Measurements from ENCODE around the gene POLR3K. TPM values are rescaled to one million over a fixed set of nuclear protein-coding genes. Genes with fewer than 3 reads are reported as not detected.

Gene POLR3K
- total and polyA plus RNA-seq, 9 donors: 2.7 to 9.8 (median 8.0) TPM

DNA sequence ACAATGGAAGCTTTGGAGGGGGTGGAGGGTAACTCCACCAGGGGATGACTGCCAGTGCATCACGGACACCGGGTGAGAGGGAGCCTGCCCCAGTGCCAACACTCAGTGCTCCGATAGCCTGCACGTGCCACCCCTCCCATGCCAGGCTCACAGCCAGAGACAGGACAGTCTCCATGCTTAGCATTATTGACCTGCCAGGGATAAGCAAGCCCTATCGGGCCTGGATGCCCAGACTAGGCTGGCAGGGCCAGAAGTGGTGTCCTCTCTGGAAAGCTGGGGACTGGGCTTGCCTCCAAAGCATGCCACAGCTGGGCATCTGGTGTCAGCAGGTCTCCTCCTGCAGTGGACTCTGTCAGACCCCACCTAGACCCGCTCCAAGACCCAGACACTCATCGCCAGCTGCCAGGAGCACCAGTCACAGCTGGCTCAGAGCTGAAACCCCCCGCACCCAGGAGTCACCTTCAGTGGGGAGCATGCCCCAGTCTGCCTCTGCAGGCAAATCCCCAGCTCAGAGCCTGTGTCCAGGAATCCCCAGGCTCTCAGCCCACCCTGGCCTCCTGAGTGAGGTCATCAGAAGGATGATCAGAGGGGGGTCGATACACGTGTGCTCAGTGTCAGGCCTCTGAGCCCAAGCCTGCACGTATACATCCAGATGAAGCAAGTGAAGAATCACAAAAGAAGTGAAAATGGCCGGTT lies 20.8 kb upstream of the POLR3K start:
- Histone ChIP-seq H3K9me3 (replicated peaks; ENCODE audit: control insufficient read depth, low read depth, low read length) (no peaks in the 10 kb centered on the region), H3K36me3 (ENCODE audit: control insufficient read depth, insufficient read depth, low read length) (peaks cover 6% of the 10 kb centered on the region), H3K4me1 (ENCODE audit: control insufficient read depth, insufficient read depth, low read length) (peaks cover 84% of the 10 kb centered on the region), H3K27me3 (ENCODE audit: control insufficient read depth, insufficient read depth, low read length) (no peaks in the 10 kb centered on the region), H3K4me3 (ENCODE audit: low read length) (no peak overlapping the region), H3K27ac (ENCODE audit: low read length) (peak overlapping the region; percentile 92)
- peak; percentile 50 for DNase-seq
- WGBS (ENCODE audit: insufficient coverage): 34% methylated on average over 5 of the region's 12 CpGs

DNA sequence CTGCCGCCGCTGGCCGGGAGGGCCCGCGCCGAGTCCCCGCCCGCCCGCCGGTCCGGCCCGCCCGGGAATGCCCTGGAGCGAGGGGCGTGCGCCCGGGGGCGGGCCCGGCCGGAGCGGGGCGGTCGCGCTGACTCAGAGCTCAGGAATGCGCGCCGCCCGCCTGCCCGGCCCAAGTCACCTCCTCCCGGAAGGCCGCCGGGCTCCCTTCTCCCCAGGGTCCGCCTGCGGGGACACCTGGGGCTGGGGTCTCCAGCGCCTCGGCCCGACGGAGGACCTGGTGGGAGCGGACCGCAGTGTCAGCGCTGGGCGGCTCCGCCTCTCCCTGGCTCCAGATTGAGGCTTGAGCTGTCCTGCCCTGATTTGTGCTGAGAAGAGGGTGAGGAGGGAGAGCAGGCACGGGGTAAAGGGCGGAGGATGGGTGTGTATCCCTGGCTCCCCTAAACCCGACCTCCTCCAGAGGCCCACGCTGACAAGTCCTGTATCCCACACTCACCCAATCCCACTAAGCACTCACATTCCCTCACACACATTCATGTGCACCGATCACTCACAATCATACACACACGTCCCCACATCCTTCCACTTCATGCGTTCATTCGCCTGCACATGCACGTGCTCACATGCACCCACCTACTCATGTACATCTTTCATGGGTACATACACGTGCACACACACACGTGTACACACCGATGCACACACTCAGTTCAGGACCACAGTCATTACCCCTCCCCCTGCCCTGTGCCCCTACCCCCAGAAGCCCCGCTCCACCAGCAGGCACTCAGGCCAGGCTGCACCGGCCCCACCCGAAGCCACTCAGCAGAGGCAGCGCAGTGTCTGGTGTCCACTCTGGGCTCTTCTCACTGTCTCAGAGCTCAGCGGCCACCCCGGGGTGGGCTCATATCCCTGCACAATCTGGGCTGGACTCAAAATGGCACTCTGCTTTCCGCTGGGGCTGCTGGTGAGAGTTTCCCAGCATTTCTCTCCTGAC lies 19.4 kb upstream of the POLR3K start, which contains the start of gene RHBDF1:
Gene RHBDF1 (minus strand): TSS at position 71 of the 988 bp plus-strand sequence. CDS start 7,616 bp downstream, outside the sequence.
- no peaks in the 10 kb centered on the region for H3K27me3 ChIP-seq (ENCODE audit: control insufficient read depth, insufficient read depth, low read length)
- WGBS (ENCODE audit: insufficient coverage): 21% methylated on average over 53 of the region's 62 CpGs
- H3K4me3 ChIP-seq (ENCODE audit: low read length): peak within 1 kb of the TSS; percentile 72
- H3K36me3 ChIP-seq (ENCODE audit: control insufficient read depth, insufficient read depth, low read length): peaks cover 4% of the 10 kb centered on the region
- peak; percentile 84 for DNase-seq
- H3K27ac ChIP-seq (ENCODE audit: low read length): peak within 1 kb of the TSS; percentile 94
- H3K4me1 ChIP-seq (ENCODE audit: control insufficient read depth, insufficient read depth, low read length): peaks cover 89% of the 10 kb centered on the region
- H3K9me3 ChIP-seq (replicated peaks; ENCODE audit: control insufficient read depth, low read depth, low read length): no peaks in the 10 kb centered on the region

DNA sequence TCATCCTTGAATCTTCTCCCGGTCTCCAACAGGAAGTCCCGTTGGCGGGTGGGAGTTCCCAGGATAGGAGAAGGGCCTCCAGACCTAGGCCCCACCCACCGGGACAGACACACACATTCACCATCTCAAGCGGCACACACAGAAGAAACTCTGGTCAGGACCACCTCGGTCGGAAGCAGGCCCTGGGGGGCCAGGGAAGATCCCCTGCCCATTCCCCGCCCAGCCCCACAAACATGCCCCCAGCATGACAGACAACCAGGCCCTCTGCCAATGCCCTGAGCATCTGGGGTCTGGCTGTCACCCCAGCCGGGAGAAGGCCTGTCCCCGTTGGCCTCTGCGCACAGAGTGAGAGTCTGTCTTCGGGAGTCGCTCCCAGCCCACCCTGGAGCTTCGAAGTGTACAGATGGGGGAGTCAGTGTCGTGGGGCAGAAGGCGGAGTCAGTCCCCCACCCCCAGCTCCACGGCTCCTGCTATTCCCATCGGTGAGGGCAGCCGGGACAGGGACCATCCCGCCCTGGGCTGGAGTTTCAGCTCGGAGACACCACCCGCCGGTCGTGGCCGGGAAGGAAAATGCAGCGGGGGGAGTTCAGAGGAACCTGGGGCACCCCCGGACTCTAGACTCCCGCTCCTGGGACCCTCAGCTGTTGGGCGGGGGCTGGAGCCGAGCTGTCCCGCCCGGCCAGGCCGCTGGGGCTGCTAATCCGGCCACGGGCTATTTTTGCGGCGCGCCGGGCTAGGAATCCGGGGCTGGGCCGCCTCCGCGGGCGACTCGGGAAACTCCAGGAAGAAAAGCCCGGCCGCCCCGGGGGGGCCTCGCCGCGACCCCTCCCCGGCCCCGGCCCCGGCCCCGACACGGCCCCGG lies 18.4 kb upstream of the POLR3K start:
- DNase-seq: peak; percentile 94
- H3K27me3 ChIP-seq (ENCODE audit: control insufficient read depth, insufficient read depth, low read length): no peaks in the 10 kb centered on the region
- WGBS (ENCODE audit: insufficient coverage): 2% methylated on average over 45 of the region's 57 CpGs
- H3K9me3 ChIP-seq (replicated peaks; ENCODE audit: control insufficient read depth, low read depth, low read length): no peaks in the 10 kb centered on the region
- H3K4me1 ChIP-seq (ENCODE audit: control insufficient read depth, insufficient read depth, low read length): peaks cover 90% of the 10 kb centered on the region
- H3K27ac ChIP-seq (ENCODE audit: low read length): peak overlapping the region; percentile 94
- H3K36me3 ChIP-seq (ENCODE audit: control insufficient read depth, insufficient read depth, low read length): peaks cover 4% of the 10 kb centered on the region
- H3K4me3 ChIP-seq (ENCODE audit: low read length): peak overlapping the region; percentile 72

DNA sequence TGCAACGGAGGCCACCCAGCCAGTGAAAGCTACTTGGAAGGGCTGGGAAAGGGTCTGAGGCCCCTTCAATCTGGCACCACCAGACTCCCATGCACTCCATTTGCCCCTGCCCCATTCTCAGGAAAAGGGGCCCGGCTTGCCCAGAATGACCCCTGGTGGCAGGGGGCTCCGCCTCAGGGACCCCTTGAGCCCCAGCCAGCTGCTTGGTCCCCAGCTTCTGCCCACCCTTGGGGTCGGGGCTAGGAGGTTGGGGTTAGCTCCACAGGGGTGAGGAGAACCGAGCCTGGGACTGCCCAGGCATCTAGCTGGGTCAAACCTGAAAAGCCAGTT lies 17.8 kb upstream of the POLR3K start:
- Histone ChIP-seq H3K36me3 (ENCODE audit: control insufficient read depth, insufficient read depth, low read length) (peaks cover 4% of the 10 kb centered on the region), H3K4me1 (ENCODE audit: control insufficient read depth, insufficient read depth, low read length) (peaks cover 90% of the 10 kb centered on the region), H3K27me3 (ENCODE audit: control insufficient read depth, insufficient read depth, low read length) (no peaks in the 10 kb centered on the region), H3K27ac (ENCODE audit: low read length) (peak overlapping the region; percentile 94), H3K4me3 (ENCODE audit: low read length) (peak overlapping the region; percentile 72), H3K9me3 (replicated peaks; ENCODE audit: control insufficient read depth, low read depth, low read length) (no peaks in the 10 kb centered on the region)
- DNase-seq: no peak
- 41% methylated on average over 4 of the region's 5 CpGs for WGBS (ENCODE audit: insufficient coverage)

DNA sequence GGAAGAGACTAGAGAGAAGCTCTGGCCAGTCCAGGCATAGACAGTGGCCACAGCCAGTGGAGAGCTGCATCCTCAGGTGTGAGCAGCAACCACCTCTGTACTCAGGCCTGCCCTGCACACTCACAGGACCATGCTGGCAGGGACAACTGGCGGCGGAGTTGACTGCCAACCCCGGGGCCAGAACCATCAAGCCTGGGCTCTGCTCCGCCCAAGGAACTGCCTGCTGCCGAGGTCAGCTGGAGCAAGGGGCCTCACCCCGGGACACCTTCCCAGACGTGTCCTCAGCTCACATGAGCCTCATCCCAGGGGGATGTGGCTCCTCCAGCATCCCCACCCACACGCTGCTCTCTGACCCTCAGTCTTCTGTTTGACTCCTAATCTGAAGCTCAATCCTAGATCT lies 15.8 kb upstream of the POLR3K start:
- DNase-seq: no peak

DNA sequence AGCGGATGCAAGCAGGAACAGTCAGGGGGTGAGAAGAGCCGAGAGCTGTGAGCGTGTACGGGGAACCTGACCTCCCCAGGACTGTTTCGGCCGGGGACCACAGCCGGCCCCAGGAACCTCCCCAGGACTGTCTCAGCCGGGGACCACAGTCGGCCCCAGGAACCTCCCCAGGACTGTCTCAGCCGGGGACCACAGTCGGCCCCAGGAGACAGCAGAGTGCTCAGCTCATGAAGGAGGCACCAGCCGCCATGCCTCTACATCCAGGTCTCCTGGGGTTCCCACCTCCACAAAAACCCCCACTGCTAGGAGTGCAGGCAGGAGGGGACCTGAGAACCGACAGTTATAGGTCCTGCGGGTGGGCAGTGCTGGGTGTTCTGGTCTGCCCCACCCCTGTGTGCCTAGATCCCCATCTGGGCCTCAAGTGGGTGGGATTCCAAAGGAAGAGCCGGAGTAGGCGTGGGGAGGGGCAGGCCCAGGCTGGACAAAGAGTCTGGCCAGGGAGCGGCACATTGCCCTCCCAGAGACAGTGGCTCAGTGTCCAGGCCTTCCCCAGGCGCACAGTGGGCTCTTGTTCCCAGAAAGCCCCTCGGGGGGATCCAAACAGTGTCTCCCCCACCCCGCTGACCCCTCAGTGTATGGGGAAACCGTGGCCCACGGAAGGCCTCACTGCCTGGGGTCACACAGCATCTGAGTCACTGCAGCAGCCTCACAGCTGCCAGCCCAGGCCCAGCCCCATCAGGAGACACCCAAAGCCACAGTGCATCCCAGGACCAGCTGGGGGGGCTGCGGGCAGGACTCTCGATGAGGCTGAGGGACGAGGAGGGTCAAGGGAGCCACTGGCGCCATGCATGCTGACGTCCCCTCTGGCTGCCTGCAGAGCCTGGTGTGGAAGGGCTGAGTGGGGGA lies 14.7 kb upstream of the POLR3K start:
- peak; percentile 51 for DNase-seq
- Histone ChIP-seq H3K36me3 (ENCODE audit: control insufficient read depth, insufficient read depth, low read length) (peaks cover 25% of the 10 kb centered on the region), H3K27ac (ENCODE audit: low read length) (no peak overlapping the region), H3K4me1 (ENCODE audit: control insufficient read depth, insufficient read depth, low read length) (peaks cover 80% of the 10 kb centered on the region), H3K27me3 (ENCODE audit: control insufficient read depth, insufficient read depth, low read length) (no peaks in the 10 kb centered on the region), H3K4me3 (ENCODE audit: low read length) (no peak overlapping the region), H3K9me3 (replicated peaks; ENCODE audit: control insufficient read depth, low read depth, low read length) (no peaks in the 10 kb centered on the region)
- WGBS (ENCODE audit: insufficient coverage): 57% methylated on average over 24 of the region's 27 CpGs

More for the DNA sequence above, 15.8 kb upstream of the POLR3K start:
- WGBS (ENCODE audit: insufficient coverage): 56% methylated on average over 6 of the region's 8 CpGs
- Histone ChIP-seq H3K36me3 (ENCODE audit: control insufficient read depth, insufficient read depth, low read length) (peaks cover 15% of the 10 kb centered on the region), H3K4me3 (ENCODE audit: low read length) (no peak overlapping the region), H3K9me3 (replicated peaks; ENCODE audit: control insufficient read depth, low read depth, low read length) (no peaks in the 10 kb centered on the region), H3K27ac (ENCODE audit: low read length) (no peak overlapping the region), H3K4me1 (ENCODE audit: control insufficient read depth, insufficient read depth, low read length) (peaks cover 81% of the 10 kb centered on the region), H3K27me3 (ENCODE audit: control insufficient read depth, insufficient read depth, low read length) (no peaks in the 10 kb centered on the region)

DNA sequence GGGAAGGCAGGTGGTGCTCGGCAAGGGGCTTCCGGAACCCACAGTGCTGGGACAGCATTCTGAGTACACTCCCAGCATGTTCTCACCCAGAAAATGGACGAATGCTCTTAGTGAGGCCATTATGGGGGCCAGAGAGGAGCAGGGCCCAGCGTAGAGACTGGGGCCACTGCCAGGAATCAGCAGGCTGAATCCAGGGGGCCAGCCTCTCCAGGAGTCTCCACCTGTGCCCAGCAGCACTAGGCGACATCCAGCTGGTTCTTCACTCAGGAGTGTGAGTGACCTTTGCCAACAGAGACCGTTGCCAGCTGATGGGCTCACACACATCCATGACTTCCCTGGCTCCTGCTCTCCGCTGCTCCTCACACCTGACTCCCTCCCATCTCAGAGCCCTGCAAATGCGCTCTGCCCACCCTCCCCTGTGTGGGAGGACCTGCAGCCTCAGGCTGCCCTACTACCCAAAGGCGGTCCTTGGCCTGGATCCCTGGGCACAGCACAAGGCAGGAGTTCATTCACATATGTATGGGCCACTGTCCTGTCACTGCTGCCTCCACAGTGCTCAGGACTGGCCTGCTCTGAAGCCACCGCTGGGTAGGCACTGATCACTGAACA lies 13.9 kb upstream of the POLR3K start:
- WGBS (ENCODE audit: insufficient coverage): 37% methylated on average over 10 of the region's 10 CpGs
- H3K4me1 ChIP-seq (ENCODE audit: control insufficient read depth, insufficient read depth, low read length): peaks cover 76% of the 10 kb centered on the region
- H3K27me3 ChIP-seq (ENCODE audit: control insufficient read depth, insufficient read depth, low read length): no peaks in the 10 kb centered on the region
- no peak overlapping the region for H3K4me3 ChIP-seq (ENCODE audit: low read length)
- no peaks in the 10 kb centered on the region for H3K9me3 ChIP-seq (replicated peaks; ENCODE audit: control insufficient read depth, low read depth, low read length)
- peak; percentile 68 for DNase-seq
- peak overlapping the region; percentile 29 for H3K27ac ChIP-seq (ENCODE audit: low read length)
- peaks cover 34% of the 10 kb centered on the region for H3K36me3 ChIP-seq (ENCODE audit: control insufficient read depth, insufficient read depth, low read length)

DNA sequence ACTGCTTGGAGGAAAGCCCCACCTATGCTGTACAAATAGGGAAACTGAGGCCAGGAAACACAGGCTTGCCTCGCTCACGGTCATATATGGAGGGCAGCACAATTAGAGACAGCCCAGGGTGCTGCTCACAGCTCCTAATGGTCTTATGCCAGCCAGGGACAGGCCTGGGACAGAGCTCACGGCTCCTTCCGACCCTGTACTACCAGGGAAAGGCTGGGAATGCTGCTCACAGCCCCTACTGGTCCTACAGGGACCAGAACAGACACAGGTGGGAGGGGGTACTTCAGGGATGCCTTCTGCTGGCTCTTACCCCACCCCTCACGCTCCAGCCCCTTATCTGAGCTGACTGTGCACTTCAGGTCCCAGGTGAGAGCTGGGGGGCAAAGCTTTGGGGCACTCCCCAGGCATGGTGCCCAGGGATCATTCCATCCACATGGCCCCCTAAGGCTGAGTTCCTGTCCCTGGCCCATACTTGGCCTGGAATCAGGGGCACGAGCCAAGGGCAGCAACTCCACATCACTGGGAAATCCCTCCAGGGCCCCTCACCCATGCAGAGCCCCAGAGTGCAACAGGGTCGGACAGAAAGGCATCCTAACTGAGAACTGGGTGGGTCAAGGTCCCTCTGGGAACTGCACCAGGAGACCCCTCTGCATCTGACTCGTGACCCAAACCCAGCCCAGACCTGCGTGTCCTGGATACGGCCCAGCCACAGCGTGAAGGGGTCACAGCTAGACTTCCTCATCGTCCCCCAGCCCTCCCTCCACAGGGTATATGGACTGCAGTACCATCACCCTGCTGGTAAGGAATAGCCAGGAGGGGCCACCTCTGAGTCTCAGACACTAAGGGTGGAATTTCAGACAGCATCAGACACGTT lies 13.1 kb upstream of the POLR3K start:
- peak overlapping the region; percentile 29 for H3K27ac ChIP-seq (ENCODE audit: low read length)
- DNase-seq: no peak
- no peak overlapping the region for H3K4me3 ChIP-seq (ENCODE audit: low read length)
- 56% methylated on average over 8 of the region's 13 CpGs for WGBS (ENCODE audit: insufficient coverage)
- no peaks in the 10 kb centered on the region for H3K9me3 ChIP-seq (replicated peaks; ENCODE audit: control insufficient read depth, low read depth, low read length)
- peaks cover 41% of the 10 kb centered on the region for H3K36me3 ChIP-seq (ENCODE audit: control insufficient read depth, insufficient read depth, low read length)
- peaks cover 76% of the 10 kb centered on the region for H3K4me1 ChIP-seq (ENCODE audit: control insufficient read depth, insufficient read depth, low read length)
- no peaks in the 10 kb centered on the region for H3K27me3 ChIP-seq (ENCODE audit: control insufficient read depth, insufficient read depth, low read length)
